Nucleus accumbens (tissue), 56 donors: ENCODE results near the gene TOR1B.
A peak's percentile ranks its signal among the peaks of the same experiment; 100 is the strongest.

Experiments
- DNase-seq, 56 donors: peaks; one replicate each; lab custom pipeline; 2025; lab: John Stamatoyannopoulos, UW

The TOR1B gene

DNA sequence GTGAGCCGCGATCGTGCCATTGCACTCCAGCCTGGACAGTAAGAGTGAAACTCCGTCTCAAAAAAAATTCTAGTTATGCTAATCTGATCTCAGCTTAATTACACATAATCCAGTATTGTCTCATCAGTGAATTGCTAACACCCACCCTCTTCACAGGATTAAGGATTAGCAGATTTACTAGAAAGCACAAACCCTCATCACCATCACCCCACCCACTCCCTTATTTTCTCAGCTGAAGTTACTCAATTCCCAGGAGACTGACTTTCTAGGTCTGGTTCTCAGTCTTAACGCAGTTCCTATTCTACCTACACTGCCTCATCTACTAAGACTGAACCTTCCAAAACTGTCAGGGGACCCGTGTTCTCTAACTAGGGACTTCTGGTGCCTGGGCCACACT lies 9.0 kb downstream of the TOR1B start:
- DNase-seq: no peak

DNA sequence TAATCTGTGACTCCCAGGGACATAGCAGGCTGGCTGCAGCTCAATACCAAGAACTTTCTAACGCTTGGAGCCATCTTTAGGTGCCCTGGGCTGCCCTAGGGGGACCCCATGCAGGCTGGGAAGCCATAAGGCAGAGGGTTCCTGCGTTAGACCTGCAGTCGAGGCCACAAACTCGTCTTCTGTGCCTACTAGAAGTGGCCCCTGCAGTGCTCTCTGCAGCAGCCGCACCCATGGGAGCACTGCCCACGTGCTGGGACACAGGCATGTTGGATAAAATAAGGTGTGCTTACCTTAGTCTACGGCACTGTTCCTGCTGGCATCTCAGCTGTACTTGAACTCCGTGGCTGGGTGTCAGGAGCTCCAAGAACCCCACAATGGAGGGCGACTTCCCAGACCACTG lies 9.4 kb downstream of the TOR1B start:
- no peak for DNase-seq

DNA sequence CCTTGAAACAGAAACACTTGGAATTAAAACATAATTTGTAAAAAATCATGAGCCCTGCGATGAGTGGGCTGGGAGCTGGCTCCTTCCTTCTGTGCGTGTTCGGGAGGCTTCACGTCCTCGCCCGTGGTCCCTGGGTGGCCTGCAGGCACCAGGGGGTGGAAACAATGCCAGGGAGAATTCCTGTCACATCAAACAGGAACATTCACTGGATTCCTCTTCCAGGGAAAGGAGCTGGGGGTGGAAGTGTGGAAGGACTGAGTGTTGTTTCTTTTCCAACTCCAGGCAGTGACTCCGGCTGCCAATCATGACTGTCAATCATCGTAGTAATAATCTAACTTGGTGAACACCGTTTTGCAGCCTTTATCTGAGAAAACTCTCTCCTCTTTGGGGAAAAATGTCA lies 10.7 kb downstream of the TOR1B start:
- no peak for DNase-seq

DNA sequence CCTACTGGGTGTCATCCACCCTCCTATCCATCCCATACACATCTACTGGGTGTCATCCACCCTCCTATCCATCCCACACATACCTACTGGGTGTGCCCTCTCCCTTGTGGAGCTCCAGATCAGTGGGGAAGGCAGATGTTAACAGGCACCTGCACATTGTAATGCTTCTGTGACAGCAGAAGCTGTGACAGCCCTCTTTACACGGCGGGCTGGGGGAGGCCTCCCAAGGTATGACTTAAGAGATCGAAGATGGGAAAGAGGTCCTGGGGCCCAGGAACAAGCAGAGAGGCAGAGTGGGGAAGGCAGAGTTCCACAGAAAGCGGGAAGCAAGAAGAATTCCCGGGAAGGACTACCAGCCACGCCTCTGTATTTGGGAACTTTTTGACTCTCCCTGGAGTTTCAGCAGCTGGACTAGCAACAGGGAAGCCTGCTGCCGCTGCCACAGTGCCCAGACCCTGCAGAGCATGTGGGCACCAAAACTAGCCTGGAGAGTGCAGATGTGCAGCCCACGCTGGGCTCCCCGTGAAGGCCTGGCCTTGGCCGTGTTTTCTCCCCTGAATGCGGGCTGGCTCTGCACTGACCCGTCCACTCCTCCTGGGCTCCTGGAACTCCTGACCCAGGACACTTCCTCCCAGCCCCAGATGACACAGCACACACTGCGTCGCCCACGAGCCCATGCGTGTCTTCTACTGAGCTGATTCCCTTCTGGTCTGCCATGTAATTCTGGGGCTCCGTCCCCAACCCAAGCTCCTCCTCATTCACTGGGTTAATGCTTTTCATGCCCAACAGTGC lies 11.6 kb downstream of the TOR1B start:
- DNase-seq: peak in 2 of 56 donors; percentile 18 to 20

DNA sequence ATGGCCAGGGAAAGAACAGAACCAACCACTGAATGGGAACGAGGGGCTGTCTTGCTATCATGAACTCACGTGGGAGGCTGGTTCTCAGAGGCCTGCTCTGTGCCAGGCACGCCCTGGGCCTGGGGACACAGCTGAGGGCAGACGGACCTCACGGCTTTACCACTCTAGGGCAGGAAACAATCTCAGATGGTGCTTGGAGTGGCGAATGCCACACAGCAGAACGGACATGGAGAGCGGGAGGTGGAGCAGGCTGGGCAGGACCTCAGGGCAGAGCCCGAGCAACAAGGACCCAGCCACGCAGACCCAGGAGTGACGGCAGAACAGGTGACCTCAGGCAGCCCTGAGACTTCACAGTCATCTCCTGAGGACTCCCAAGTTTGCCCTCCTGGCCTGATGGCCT lies 12.3 kb downstream of the TOR1B start:
- no peak for DNase-seq

DNA sequence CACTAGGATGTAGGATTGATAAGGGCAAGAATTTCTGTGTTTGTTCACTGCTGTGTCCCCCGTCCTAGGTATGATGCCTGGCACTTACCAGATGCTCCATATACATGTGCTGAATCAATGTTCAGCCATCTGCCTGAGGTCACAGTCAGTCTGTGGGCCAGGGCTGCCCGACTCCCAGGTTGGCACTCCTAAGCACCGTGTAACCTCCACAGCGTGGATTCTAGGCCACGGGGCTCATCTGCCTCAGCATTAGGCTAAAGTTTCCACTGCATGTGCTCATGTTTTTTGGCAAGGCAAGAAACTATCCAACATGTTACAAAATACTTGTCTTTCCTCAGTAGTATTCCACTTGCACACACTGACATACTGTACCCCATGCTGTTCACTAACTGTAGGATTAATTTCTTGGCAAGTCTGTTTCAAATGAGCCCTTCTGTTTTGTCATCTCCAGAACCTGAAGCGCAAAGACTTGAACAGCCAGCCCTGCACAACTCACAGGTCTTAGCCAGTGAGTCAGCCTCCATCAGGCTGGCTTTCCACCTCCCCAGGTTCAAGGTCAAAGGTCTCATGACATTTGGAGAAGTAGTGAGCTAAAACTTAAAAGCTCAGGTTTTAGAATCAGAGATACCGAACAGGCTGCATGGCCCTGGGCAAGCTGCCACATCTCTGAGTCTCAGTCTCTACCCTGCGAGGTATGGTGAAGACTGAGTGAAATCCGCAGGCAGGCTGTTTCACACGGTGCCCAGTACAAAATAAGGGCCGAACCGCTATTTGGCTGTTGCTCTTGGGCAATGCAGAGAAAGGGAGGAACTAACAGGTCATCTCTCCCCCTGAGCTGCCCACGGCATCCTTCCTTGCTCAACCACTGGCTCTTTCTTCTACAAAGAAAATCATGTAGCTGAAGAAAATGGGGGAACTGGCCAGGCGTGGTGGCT lies 13.8 kb downstream of the TOR1B start:
- no peak for DNase-seq

DNA sequence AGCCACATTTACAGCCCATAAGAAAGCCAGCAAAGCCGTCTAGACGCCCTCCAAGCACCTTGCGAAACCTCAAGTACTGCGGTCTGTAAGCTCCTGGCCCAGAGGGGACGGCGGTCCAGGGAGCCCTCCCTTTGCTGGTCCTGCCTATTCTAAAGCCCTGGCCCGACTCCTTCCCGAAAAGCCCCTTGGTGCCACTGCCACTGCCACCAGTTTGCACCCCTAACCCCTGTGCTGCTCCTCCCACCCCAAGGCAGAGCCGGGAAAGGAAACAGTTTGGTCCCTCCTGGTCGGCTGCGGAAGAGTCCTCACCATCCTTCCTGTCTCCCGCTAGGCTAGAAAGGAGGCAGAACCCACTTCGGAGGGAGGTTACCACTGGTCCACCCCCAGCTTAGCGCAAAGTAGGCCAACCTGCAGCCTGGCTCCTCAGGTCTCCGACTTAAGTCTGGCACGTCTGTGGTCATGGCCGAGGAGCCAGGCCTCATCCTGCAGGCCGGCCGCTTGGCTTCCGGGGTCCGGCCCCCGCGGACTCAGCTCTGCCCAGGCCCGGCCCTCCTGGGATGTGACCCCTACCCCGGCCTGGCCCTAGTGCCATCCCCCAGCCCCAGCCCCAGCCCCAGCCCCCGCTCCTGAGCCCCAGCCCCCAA lies 20.0 kb downstream of the TOR1B start:
- DNase-seq: peak in 2 of 56 donors; percentile 13 to 17

DNA sequence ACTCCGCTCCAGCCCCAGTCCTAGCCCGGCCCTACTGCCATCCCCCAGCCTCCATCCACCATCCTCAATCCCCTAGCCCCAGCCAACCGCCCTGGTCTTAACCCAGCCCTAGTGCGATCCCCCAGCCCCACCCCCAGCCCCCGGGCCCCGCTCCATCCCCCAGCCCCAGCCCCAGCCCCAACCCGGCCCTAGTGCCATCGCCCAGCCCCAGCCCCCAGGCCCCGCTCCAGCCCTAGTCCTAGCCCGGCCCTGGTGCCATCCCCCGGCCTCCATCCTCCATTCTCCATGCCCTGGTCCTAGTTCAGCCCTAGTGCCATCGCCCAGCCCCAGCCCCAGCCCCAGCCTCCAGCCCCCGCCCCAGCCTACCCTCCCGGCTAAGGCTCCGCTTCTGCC lies 20.6 kb downstream of the TOR1B start:
- DNase-seq: peak in 5 of 56 donors; percentile 32 to 54 (median 47)

DNA sequence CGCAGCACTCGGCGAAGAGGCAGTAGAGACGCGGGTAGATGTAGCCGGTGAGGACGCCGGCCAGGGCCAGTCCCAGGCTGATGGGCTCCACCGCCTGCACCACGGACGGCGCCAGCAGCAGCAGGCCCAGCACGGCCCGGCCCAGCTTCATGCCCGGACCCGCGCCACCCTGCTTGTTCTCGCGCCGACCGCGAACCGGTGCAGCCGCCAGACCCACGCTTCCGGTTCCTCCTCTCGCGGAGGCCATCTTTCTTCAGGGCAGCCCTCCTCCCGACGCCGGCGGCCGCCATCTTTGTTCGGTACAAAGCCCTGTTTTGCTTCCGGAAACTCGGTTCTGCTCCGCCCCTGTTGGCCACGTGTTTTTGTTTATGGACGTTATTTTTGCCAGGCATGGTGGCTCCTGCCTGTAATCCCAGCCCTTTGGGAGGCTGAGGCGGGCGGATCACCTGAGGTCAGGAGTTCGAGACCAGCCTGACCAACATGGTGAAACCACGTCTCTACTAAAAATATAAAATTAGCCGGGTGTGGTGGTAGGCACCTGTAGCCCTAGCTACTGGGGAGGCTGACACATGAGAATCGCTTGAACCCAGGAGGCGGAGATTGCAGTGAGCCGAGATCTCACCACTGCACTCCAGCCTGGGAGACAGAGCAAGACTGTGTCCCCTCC lies 21.1 kb downstream of the TOR1B start, which contains the start of gene TOR1A:
Gene TOR1A (minus strand): TSS at position 202 of the 667 bp plus-strand sequence. CDS start 51 bp downstream, at position 151.
- peak; percentile 27 to 96 (median 88) for DNase-seq

DNA sequence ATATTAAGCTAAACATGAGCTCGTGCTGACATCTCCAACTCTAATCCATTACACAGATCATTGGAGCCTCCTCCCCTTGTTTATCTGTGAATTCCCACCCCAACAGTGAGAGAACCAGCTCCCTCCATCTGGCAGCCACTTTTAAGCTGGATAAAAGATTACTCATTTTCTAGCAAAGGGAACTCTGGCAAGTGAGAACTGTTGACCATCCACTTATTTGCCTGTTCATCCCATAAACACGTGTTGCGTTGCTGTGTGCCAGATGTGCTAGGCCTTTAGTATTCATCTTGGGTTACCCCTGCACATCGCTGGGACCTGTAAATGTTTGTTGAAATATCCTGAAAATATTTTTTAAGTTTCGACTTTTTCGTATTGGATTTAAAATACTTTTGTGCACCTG lies 23.4 kb downstream of the TOR1B start:
- no peak for DNase-seq

DNA sequence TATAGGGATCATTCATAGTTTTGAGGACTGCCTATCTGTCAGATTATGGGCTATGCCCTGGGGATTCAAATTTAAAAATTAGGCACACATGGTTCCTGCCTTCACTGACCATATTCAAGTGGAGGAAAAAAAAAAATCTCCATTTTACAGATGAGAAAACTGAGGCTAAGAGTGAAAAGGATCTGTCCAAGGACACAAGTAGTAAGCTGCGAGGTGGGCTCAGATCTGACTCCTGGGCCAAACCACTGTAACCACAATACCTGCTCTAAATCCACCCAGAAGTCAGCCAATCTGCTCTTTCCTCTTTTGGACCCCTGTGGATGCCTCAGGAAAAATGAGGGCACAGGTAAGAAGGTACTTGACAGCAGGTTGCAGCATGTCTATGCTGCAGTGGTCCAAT lies 23.8 kb downstream of the TOR1B start:
- no peak for DNase-seq

DNA sequence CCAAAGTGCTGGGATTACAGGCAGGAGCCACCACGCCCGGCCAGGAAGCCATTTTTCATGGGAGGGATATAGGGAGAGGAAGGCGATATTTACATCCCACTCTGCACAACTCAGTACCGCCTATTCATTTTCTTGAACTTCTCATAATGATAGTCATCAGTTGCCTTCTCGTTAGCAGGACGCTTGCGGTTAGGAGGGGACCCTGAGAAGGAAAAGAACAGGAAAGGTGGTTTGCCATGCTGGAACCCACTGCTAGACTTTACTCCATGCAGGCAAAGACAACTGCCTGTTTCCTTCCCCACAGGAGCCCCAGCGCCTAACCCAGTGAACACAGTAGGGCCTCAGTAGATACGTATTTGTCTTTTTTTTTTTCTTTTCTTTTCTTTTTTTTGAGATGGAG lies 25.1 kb downstream of the TOR1B start:
- DNase-seq: no peak

DNA sequence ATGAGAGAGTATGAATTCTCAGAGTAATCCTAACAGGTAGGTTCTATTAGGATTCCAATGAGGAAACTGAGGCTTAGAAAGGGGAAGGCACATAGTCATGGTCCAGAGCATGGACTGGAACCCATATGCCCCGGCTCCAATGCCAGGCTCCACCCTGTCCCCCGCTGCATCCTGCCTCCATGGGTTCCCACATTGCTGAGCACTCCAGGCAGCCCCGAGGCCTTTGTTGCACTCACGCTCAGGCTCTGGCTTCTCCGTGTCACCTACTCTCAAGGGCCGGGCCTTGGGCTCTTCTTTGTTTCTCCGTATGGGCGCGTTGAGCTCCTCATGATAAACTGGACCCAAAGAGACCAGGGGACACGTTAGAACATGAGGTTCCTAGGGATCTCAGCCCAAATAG lies 26.0 kb downstream of the TOR1B start:
- DNase-seq: no peak

DNA sequence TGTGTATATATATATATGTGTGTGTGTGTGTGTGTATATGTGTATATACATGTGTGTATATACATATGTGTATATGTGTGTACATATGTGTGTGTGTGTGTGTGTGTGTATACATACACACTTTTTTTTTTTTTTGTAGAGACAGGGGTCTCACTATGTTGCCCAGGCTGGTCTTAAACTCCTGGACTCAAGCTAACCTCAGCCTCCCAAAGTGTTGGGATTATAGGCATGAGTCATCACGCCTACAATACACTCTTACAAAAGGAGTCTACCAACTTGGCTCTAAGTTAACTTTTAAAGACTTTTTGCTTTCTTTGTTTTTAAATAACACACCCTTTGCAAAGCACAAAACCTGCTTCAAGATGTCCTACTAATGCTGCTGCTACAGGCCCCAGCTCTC lies 30.0 kb downstream of the TOR1B start:
- DNase-seq: no peak

DNA sequence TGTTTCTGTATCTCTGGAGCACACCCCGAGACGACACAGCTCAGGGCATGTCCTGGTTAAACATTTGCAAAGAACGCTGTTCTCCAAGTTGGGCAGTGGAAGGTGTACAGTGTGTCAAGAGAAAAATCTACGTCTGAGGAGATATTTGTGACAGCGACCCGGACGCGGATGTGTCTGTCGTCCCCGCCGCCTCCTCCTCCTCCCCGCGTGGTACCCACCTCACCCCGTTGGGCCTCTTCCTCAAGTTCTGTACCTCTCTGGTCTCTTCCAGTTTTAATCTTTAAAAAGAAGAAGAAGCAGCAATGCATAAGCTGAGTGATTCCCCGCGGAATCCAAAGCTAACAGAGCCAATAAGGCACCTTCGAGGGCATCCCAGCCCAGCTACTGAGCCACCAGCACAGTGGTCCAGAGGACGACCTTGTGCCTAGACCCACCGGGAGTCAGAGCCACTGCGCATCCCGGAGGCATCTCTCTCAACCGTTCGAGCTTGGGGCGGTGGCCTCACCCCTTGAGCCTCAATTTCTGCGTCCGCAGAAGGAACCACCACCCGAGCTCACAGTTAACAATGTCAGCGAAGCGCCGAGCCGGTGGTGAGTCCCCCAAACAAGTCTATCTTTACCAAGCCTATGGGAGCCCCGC lies 31.6 kb downstream of the TOR1B start:
- DNase-seq: peak in 1 of 56 donors; percentile 15

DNA sequence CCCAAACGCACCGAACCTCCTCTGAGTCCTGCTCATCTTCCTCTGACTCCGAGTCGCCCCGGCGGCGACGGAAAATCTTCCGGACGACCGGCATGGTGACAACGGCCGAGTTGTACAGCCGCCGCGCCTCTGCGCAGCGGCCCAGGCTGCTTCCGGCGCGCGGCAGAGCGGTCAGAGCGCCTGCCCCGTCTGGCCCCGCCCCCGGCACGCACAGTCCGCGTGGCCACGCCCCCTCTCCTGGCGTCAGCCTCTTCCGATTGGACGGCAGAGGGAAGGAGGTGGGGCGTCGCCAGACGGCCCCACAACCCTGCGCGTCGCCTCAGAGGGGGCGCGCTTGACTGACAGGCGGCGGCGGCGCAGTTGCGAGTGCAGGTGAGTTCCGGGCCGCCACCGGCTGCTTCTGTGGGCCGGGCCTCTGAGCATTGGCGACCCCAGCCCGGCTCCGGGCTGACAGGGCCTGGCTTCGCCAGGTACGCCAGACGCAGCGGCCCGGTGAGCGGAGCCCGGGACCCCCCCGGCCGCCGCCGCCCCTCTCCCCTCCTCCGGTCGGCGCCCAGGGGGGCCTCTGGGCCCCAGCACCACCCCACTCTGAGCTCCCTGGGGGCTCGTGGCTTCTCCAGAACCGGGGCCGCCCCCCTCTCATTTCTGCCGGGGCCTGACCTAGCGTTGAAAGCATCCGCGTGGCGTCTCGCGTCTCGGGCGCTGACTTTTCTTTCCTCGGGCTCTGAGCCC lies 32.3 kb downstream of the TOR1B start, which contains the start of the genes C9orf78 and USP20:
Gene C9orf78 (minus strand): TSS at position 148 of the 732 bp plus-strand sequence. CDS start 54 bp downstream, at position 94.
Gene USP20 (plus strand): TSS at position 331 of the 732 bp plus-strand sequence. CDS start 17,098 bp downstream, outside the sequence.
- DNase-seq: peak; percentile 33 to 97 (median 90)

DNA sequence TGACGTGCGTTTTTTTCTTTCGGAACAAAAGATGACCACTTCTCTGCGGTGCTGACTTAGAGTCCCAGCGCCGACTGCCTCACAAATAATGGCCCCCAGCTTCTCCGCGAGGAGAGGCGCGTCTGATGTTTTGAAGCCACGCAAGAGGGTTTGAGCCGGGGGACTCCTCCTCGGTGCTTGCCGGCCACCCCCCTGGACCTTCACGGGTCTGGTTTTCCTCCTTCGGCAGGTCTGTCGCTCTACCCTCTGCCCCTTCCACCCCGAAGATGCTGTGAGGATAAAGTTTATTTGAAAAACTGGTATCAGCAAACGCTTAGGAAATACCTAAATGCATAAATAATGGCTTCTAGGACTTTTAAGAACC lies 32.9 kb downstream of the TOR1B start:
- peak in 1 of 56 donors; percentile 22 for DNase-seq

DNA sequence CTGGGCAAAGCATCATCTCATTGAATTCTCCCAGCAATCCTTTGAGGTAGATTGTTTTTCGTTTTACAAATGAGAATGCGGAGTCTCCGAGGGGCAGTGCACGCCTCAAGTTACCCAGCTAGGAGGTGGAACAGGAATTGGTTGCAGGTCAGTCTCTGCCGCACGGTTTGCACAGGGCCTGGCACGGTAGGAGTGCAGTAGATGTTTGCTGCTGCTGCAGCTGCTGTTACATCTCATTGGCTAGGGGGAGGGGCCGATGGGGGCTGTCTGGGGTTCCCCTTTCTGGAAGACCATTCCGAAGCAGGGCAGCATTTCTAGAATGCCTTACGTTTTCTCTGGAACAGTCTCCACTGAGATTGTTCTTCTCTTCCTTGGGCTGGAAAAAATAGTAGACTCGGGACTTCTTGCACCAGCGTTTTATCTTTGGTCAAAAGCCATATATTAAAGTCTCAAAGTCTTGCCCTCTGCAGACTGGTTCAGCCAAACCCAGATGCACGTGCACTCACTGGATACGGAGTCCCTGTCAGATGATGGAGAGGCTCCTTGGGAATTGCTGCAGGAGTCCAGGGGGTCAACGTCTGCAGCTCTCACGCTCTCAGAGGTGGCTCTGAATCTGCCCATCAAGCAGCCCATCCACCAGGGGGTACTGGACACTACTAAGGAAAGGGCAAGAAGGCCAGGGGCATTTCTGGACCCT lies 33.5 kb downstream of the TOR1B start:
- DNase-seq: peak in 5 of 56 donors; percentile 4 to 18 (median 13)
